SJSA1 (cell line): Measurements from ENCODE around the gene DMGDH. TPM values are rescaled to one million over a fixed set of nuclear protein-coding genes. Genes with fewer than 3 reads are reported as not detected.

Experiments
- DNase-seq, 2 experiments: peaks; one replicate each; pipeline ENCODE4 v3.0.0-alpha.2; 2015 to 2020; ENCODE audit warnings: low spot score in 2 of 2, low read depth in 1 of 2
- H3K27ac ChIP-seq: fragments of 250-450 bp; sonication (Bioruptor Pico); 2 replicates; pipeline ENCODE4 v1.5.1; 2020; ENCODE audit warnings: mild to moderate bottlenecking, moderate library complexity
- H3K27me3 ChIP-seq: fragments of 250-450 bp; sonication (Bioruptor Pico); replicated peaks from 2 replicates; pipeline ENCODE4 v1.5.1; 2020; ENCODE audit warnings: mild to moderate bottlenecking, moderate library complexity
- H3K36me3 ChIP-seq: fragments of 250-450 bp; sonication (Bioruptor Pico); 2 replicates; pipeline ENCODE4 v1.5.1; 2020; ENCODE audit warnings: mild to moderate bottlenecking
- H3K4me1 ChIP-seq: fragments of 250-450 bp; sonication (Bioruptor Pico); replicated peaks from 2 replicates; pipeline ENCODE4 v1.6.1; 2021; ENCODE audit warnings: mild to moderate bottlenecking
- H3K4me3 ChIP-seq: fragments of 250-450 bp; sonication (Bioruptor Pico); 2 replicates; pipeline ENCODE4 v1.5.1; 2020; ENCODE audit warnings: mild to moderate bottlenecking
- H3K9me3 ChIP-seq: fragments of 250-450 bp; sonication (Bioruptor Pico); replicated peaks from 2 replicates; pipeline ENCODE4 v1.5.1; 2020; ENCODE audit warnings: mild to moderate bottlenecking
- total RNA-seq: library from RNA; depleted of rRNA; stranded (reverse); fragments of >200 nt; shearing (Covaris generic); gene quantifications from 2 replicates; pipeline ENCODE4 v1.2.3, GENCODE V29; 2014

Gene DMGDH
- total RNA-seq, 1 experiment from 2014 or later = not detected

DNA sequence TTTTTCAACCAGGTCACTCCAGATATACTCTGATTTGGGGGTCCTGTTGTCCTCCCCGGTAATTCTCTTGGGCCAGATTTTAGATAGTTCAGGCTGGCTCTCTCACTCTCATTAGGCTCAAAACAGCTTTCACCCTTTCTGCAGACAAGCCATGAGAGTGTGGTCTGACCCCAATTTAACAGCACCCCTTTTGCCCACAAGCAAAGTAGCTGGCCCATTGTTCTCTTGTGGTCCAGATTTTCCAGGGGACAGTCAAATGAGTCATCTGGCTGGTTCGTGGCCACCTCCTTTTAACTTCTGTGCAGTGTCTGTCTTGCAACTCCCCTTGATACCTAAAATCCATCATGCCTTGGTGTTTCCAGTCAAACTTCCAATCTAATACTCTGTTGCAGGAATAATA is 16.6 kb upstream of the DMGDH start:
- no peak overlapping the region for H3K27ac ChIP-seq
- no peak for DNase-seq
- peaks cover 6% of the 10 kb centered on the region for H3K4me1 ChIP-seq
- no peak overlapping the region for H3K4me3 ChIP-seq
- H3K27me3 ChIP-seq = no peaks in the 10 kb centered on the region
- no peaks in the 10 kb centered on the region for H3K36me3 ChIP-seq
- no peaks in the 10 kb centered on the region for H3K9me3 ChIP-seq

GRCh38 chr5:79081779-79082178 is 12.3 kb upstream of the DMGDH start:
- H3K9me3 ChIP-seq = no peaks in the 10 kb centered on the region
- peaks cover 6% of the 10 kb centered on the region for H3K4me1 ChIP-seq
- DNase-seq = no peak
- no peaks in the 10 kb centered on the region for H3K36me3 ChIP-seq
- H3K27ac ChIP-seq = no peak overlapping the region
- H3K4me3 ChIP-seq = no peak overlapping the region
- H3K27me3 ChIP-seq = no peaks in the 10 kb centered on the region

DNA sequence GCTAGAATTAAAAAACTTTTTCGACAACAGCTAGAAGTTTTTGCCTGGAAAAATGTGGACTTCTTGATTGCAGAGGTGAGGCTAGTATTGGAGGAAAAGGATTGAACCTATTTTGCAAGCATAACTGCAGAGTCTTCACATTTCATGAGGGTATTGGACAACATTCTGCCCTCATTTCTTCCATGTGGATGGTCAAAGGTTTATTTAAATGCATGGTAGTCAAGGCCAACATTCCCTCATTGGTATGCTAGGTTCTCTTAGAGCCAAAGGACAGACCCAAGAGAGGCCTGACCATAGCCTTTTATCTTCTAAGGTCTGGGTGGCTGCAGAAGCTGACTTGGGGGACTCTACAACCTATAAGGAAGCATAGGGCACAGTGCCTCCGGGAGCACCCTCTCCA is 11.3 kb upstream of the DMGDH start:
- no peak overlapping the region for H3K27ac ChIP-seq
- H3K4me1 ChIP-seq = no peaks in the 10 kb centered on the region
- DNase-seq = no peak
- no peak overlapping the region for H3K4me3 ChIP-seq
- H3K9me3 ChIP-seq = no peaks in the 10 kb centered on the region
- H3K27me3 ChIP-seq = no peaks in the 10 kb centered on the region
- no peaks in the 10 kb centered on the region for H3K36me3 ChIP-seq

DNA sequence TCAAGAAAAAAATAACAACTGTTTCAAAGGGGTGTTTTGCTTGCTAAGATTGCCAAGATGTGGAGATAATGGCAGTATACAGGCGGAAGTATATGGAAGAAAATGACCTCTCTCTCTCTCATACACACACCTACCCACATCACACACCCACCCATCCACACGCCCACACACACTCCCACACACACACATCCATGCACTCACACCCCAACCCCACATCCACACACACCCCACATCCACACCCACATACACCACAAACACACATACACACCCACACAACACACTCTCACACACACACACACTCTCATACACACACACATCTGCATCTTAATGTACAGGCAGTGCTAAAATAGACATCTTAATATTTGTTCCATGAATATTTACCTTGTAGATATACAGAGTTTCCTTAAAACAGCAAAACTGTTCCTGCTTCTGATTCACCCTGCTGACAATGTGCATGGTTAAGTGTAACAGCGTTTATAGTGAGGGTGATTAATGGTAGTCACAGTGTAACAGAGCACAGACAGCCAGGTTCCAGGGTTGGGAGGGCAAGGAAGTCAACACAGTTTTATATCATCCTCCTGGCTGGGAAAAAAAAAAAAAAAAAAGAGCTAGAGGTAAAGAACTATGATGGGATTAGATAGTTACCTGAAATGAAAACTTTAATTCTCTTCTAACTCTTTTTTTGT is 8.3 kb upstream of the DMGDH start:
- H3K36me3 ChIP-seq = no peaks in the 10 kb centered on the region
- no peaks in the 10 kb centered on the region for H3K27me3 ChIP-seq
- no peak overlapping the region for H3K4me3 ChIP-seq
- DNase-seq = no peak
- no peaks in the 10 kb centered on the region for H3K9me3 ChIP-seq
- no peak overlapping the region for H3K27ac ChIP-seq
- 0 out of 2 replicates have a peak, but pooled peaks cover 4% of the 10 kb centered on the region for H3K4me1 ChIP-seq

GRCh38 chr5:79076819-79077218 is 7.3 kb upstream of the DMGDH start:
- Histone ChIP-seq H3K36me3 (no peaks in the 10 kb centered on the region), H3K4me3 (no peak overlapping the region), H3K27me3 (no peaks in the 10 kb centered on the region), H3K9me3 (no peaks in the 10 kb centered on the region), H3K27ac (no peak overlapping the region), H3K4me1 (0 out of 2 replicates have a peak, but pooled peaks cover 4% of the 10 kb centered on the region)
- DNase-seq = no peak

DNA sequence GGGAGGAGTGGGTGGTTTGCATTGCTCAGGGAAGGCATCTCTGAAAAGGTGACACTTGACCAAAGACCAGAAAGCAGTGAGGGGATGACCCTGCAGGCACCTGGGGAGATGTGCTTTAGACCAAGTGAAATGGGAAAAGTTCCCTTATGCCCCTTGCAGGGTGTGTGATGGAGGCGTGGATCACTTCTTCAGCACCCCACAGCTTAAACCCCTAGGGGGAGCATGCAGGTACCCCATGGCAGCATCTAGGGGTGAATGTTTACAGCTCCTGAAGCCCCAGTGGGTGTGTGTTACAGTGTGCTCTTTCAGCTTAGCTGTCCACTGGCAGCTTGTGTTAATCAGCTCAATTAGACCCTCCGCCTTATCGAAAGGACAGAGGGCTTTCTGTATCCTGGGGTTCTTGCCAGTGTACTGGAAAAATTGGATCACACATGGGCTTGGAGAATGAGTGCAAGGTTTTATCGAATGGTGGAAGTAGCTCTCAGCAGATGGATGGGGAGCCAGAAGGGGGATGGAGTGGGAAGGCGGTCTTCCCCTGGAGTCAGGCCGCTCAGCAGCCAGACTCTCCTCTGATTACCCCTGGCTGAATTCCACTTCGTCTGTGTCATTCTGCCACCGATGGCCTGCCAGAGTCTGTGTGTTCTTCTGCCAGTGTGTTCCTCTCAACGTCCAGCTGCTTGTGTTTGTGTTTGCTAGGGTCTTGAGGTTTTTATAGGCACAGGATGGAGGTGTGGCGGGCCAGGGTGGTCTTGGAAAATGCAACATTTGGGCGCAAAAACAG is 6.4 kb upstream of the DMGDH start:
- Histone ChIP-seq H3K4me3 (no peak overlapping the region), H3K9me3 (no peaks in the 10 kb centered on the region), H3K27me3 (no peaks in the 10 kb centered on the region), H3K4me1 (0 out of 2 replicates have a peak, but pooled peaks cover 4% of the 10 kb centered on the region), H3K27ac (no peak overlapping the region), H3K36me3 (no peaks in the 10 kb centered on the region)
- no peak for DNase-seq

DNA sequence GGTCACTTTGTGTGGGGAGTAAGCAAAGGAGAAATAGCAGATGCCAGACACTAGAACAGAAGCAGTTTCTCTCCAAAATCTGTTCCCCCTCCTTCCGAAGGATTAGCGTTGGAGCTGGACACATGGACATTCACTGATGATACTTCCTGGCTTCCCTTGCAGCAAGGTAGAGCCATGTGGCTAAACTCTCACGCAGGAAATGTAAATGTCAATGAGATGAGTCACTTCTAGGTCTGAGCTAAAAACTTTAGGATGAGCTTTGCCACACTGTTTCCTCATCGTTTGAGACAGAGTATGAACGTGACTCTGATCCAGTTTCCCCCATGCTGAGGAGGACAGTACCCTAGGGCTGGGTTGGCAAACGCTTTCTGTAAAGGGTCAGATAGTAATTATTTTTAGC is 5.2 kb upstream of the DMGDH start:
- no peaks in the 10 kb centered on the region for H3K9me3 ChIP-seq
- no peaks in the 10 kb centered on the region for H3K36me3 ChIP-seq
- no peak overlapping the region for H3K27ac ChIP-seq
- H3K4me1 ChIP-seq = 0 out of 2 replicates have a peak, but pooled peaks cover 7% of the 10 kb centered on the region
- H3K27me3 ChIP-seq = no peaks in the 10 kb centered on the region
- DNase-seq = peak in 1 of 2 experiments; percentile 17
- no peak overlapping the region for H3K4me3 ChIP-seq

DNA sequence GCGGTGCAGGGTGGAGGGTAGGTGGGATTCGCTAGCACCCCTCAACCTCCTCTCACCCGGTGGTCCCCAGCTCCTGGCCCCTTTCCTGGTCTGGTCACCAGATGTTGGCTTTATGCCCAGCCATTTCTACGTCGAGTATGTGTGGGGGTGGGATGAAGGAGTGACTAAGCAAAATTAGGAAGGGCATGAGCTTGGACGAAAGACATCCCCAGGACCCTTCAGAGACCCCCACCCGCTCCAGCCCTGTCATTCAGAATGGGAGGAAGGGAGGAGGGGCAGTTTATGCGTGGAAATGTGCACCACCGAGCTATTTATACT is 835 bp upstream of the DMGDH start:
- H3K36me3 ChIP-seq = no peaks in the 10 kb centered on the region
- H3K4me1 ChIP-seq = 0 out of 2 replicates have a peak, but pooled peaks cover 7% of the 10 kb centered on the region
- no peaks in the 10 kb centered on the region for H3K27me3 ChIP-seq
- no peak overlapping the region for H3K4me3 ChIP-seq
- no peak for DNase-seq
- no peak overlapping the region for H3K27ac ChIP-seq
- no peaks in the 10 kb centered on the region for H3K9me3 ChIP-seq

DNA sequence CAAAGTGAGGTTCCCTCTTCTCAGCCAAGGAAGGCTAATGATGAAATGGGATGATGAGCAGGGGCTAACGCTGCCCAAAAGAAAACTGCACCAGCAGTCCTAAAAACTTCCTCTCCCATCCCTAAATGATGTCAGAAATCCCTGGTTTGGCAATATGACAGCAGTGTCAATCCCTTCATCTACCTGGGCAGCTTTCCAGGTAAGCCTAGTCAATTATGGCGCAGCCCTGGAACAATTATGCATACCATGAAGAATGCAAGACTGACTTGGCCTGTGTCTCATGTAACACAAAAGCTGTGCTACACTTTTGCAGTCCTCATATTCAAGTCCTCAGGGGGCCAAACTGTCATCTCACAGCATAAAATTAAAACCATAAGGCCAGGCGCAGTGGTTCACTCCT is 7.0 kb downstream of the DMGDH start:
- no peaks in the 10 kb centered on the region for H3K9me3 ChIP-seq
- H3K27ac ChIP-seq = no peak overlapping the region
- H3K4me3 ChIP-seq = no peak overlapping the region
- DNase-seq = no peak
- H3K36me3 ChIP-seq = no peaks in the 10 kb centered on the region
- no peaks in the 10 kb centered on the region for H3K27me3 ChIP-seq
- no peaks in the 10 kb centered on the region for H3K4me1 ChIP-seq

DNA sequence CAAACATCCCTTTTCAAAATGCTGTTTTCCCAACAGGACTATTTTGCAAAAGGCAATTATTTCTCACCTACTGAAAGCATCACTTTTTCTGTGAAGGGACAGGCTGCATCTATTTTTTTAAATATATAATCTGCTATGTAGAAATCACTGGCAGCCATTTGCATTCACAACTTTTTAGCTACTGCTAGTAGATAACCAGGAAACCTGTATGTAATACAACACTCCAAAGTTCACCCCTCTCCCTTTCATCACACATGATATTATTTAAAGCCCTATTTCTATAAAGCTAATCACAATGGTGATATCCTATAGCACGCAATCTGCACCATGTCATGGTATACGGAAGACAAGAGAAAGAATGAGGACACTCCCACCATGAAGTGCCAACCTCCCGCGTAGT is 9.8 kb downstream of the DMGDH start:
- DNase-seq = no peak
- Histone ChIP-seq H3K4me1 (no peaks in the 10 kb centered on the region), H3K27me3 (no peaks in the 10 kb centered on the region), H3K27ac (no peak overlapping the region), H3K9me3 (no peaks in the 10 kb centered on the region), H3K4me3 (no peak overlapping the region), H3K36me3 (no peaks in the 10 kb centered on the region)

DNA sequence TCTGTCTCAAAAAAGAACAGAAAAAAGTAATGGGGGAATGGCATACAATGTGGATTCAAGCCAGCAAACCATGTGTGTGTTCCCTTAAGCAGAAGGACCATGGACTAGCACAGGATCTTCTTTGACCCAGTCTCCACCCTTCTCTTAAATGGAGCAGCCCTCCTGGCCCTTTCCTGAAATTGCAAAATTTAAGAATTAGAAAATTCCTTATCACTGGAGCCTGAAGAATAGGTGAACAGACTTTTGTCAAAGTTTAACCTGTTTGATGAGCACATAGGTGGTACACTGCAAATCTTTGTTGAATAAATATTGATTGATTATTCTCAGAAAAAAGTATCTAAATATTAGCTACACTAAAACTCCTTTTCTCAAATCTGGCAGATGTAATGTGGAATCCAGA is 12.6 kb downstream of the DMGDH start:
- no peaks in the 10 kb centered on the region for H3K4me1 ChIP-seq
- H3K4me3 ChIP-seq = no peak overlapping the region
- no peaks in the 10 kb centered on the region for H3K27me3 ChIP-seq
- H3K9me3 ChIP-seq = peaks cover 3% of the 10 kb centered on the region; the same call in 1 of the 2 replicates
- no peak for DNase-seq
- H3K36me3 ChIP-seq = no peaks in the 10 kb centered on the region
- no peak overlapping the region for H3K27ac ChIP-seq

- Histone ChIP-seq H3K9me3 (peaks cover 4% of the 10 kb centered on the region; the same call in 1 of the 2 replicates), H3K27me3 (no peaks in the 10 kb centered on the region), H3K27ac (no peak overlapping the region), H3K4me3 (no peak overlapping the region), H3K36me3 (no peaks in the 10 kb centered on the region), H3K4me1 (no peaks in the 10 kb centered on the region)
- DNase-seq = no peak
Observed at GRCh38 chr5:79055017-79055416, 14.5 kb downstream of the DMGDH start.

- no peak overlapping the region for H3K27ac ChIP-seq
- H3K9me3 ChIP-seq = peaks cover 4% of the 10 kb centered on the region; the same call in 1 of the 2 replicates
- H3K4me1 ChIP-seq = no peaks in the 10 kb centered on the region
- H3K36me3 ChIP-seq = no peaks in the 10 kb centered on the region
- H3K27me3 ChIP-seq = no peaks in the 10 kb centered on the region
- no peak overlapping the region for H3K4me3 ChIP-seq
- DNase-seq = no peak
Observed at GRCh38 chr5:79053321-79053720, 16.2 kb downstream of the DMGDH start.

DNA sequence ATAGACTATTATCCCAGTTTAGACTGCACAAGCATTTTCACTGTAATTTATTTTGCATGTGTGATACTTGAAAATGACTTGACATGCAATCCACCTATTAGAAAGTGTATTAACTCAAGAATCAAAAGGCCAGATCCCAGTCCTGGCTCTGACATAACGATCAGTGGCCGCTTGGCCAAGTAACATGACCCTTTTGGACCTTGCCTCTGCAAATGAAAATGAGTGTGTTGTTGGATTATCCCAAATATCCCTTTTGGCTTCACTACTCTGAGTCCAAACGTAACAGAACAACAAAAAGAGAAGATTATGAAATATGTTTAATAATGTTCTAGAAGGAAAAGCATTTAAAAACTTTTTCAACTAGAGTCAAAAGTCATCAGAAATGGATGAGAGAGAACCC is 19.0 kb downstream of the DMGDH start:
- no peak for DNase-seq
- no peaks in the 10 kb centered on the region for H3K36me3 ChIP-seq
- peaks cover 4% of the 10 kb centered on the region; the same call in 1 of the 2 replicates for H3K9me3 ChIP-seq
- H3K4me3 ChIP-seq = no peak overlapping the region
- no peak overlapping the region for H3K27ac ChIP-seq
- no peaks in the 10 kb centered on the region for H3K4me1 ChIP-seq
- H3K27me3 ChIP-seq = no peaks in the 10 kb centered on the region; the same call in 1 of the 2 replicates
